HEK293 (cell line): ENCODE measurements around the gene HOTAIR.

Experiments
- CTCF ChIA-PET: fragments of 350-600 bp; formaldehyde crosslinking; extraction: SDS; loops from one replicate; lab custom pipeline; 2021; ENCODE audit warnings: antibody characterized with exemption; lab: Yijun Ruan, JAX
- POLR2A ChIA-PET: fragments of 300-600 bp; formaldehyde crosslinking; extraction: SDS; loops from one replicate; lab custom pipeline; 2020; ENCODE audit warnings: antibody characterized with exemption, inconsistent platforms; lab: Yijun Ruan, JAX
- H3K27ac ChIP-seq: fragments of 200-500 bp; sonication (Bioruptor generic); 2 replicates; pipeline ENCODE4 v1.5.1; 2014; ENCODE audit warnings: low read depth, low read length, control low read depth, inconsistent platforms; ENCODE audit errors: extremely low read depth
- H3K36me3 ChIP-seq, 2 experiments: fragments of 200-500 bp in 1 of 2; sonication (Bioruptor generic) in 1 of 2; 1 replicate in 1 of 2; 2 replicates in 1 of 2; pipeline ENCODE4 v1.5.1; 2014 to 2017; ENCODE audit warnings: inconsistent platforms in 2 of 2, low read length in 2 of 2; ENCODE audit not compliant: control insufficient read depth in 2 of 2, insufficient read depth in 1 of 2
- H3K4me1 ChIP-seq: fragments of 200-500 bp; sonication (Bioruptor generic); 2 replicates; pipeline ENCODE4 v1.5.1; 2014; ENCODE audit warnings: mild to moderate bottlenecking, low read length, inconsistent platforms; ENCODE audit not compliant: control insufficient read depth, insufficient read depth
- H3K4me3 ChIP-seq: 2 replicates; pipeline ENCODE4 v1.5.1; 2011; ENCODE audit warnings: low read depth, mild to moderate bottlenecking, control low read depth, low read length, moderate library complexity
- H3K9me3 ChIP-seq: fragments of 200-500 bp; sonication (Bioruptor generic); 2 replicates; pipeline ENCODE4 v1.5.1; 2014; ENCODE audit warnings: low read depth, low read length, inconsistent platforms; ENCODE audit not compliant: control insufficient read depth, insufficient read depth
- AEBP2 ChIP-seq: fragments of 450-650 bp; formaldehyde crosslinking; IDR thresholded peaks from 2 replicates; pipeline ENCODE4 v1.5.1; 2016; ENCODE audit warnings: missing biosample characterization, missing genetic modification characterization, borderline replicate concordance
- GFI1B ChIP-seq: fragments of 450-650 bp; formaldehyde crosslinking; IDR thresholded peaks from 2 replicates; pipeline ENCODE4 v1.5.1; 2016; ENCODE audit warnings: missing biosample characterization, missing genetic modification characterization
- GLI4 ChIP-seq: fragments of 450-650 bp; formaldehyde crosslinking; IDR thresholded peaks from 2 replicates; pipeline ENCODE4 v1.5.1; 2016; ENCODE audit warnings: missing biosample characterization, missing genetic modification characterization
- KLF17 ChIP-seq: fragments of 450-650 bp; formaldehyde crosslinking; IDR thresholded peaks from 2 replicates; pipeline ENCODE4 v1.5.1; 2016; ENCODE audit warnings: missing biosample characterization, missing genetic modification characterization
- PRDM1 ChIP-seq: fragments of 450-650 bp; formaldehyde crosslinking; IDR thresholded peaks from 2 replicates; pipeline ENCODE4; 2016; ENCODE audit warnings: missing biosample characterization, missing genetic modification characterization
- REST ChIP-seq: fragments of 450-650 bp; formaldehyde crosslinking; IDR thresholded peaks from 2 replicates; pipeline ENCODE4 v1.5.1; 2016; ENCODE audit warnings: missing biosample characterization, missing genetic modification characterization
- ZBTB26 ChIP-seq: fragments of 450-650 bp; formaldehyde crosslinking; optimal IDR thresholded peaks from 2 replicates; pipeline ENCODE3; 2016; ENCODE audit warnings: missing biosample characterization, mild to moderate bottlenecking, missing genetic modification characterization
- ZFP3 ChIP-seq: fragments of 450-650 bp; formaldehyde crosslinking; IDR thresholded peaks from 2 replicates; pipeline ENCODE4 v1.5.1; 2016; ENCODE audit warnings: low read depth, missing biosample characterization, missing genetic modification characterization
- ZNF157 ChIP-seq: fragments of 450-650 bp; formaldehyde crosslinking; IDR thresholded peaks from 2 replicates; pipeline ENCODE4 v1.5.1; 2016; ENCODE audit warnings: missing biosample characterization, missing genetic modification characterization
- ZNF2 ChIP-seq: fragments of 450-650 bp; formaldehyde crosslinking; IDR thresholded peaks from 2 replicates; pipeline ENCODE4 v1.5.1; 2016; ENCODE audit warnings: missing biosample characterization, missing genetic modification characterization
- ZNF223 ChIP-seq: fragments of 450-650 bp; formaldehyde crosslinking; IDR thresholded peaks from 2 replicates; pipeline ENCODE4 v1.5.1; 2016; ENCODE audit warnings: missing biosample characterization, missing genetic modification characterization
- ZNF433 ChIP-seq: fragments of 450-650 bp; formaldehyde crosslinking; IDR thresholded peaks from 2 replicates; pipeline ENCODE4 v1.5.1; 2016; ENCODE audit warnings: missing biosample characterization, missing genetic modification characterization, low read depth
- ZNF555 ChIP-seq: fragments of 450-650 bp; formaldehyde crosslinking; conservative IDR thresholded peaks from 2 replicates; pipeline ENCODE4 v1.5.1; 2017; ENCODE audit warnings: missing biosample characterization, mild to moderate bottlenecking, missing genetic modification characterization, inconsistent platforms
- ZNF704 ChIP-seq: fragments of 450-650 bp; formaldehyde crosslinking; IDR thresholded peaks from 2 replicates; pipeline ENCODE4 v1.5.1; 2016; ENCODE audit warnings: missing biosample characterization, missing genetic modification characterization

Gene HOTAIR

GRCh38 chr12:53927220-53928029 lies 47.3 kb downstream of the HOTAIR start:
- Histone ChIP-seq H3K9me3 (no peaks in the 10 kb centered on the region), H3K36me3 (no peaks in the 10 kb centered on the region), H3K4me1 (no peaks in the 10 kb centered on the region), H3K27ac (no peak overlapping the region), H3K4me3 (no peak overlapping the region)
- no peak for TF ChIP-seq REST (tag by site-specific recombination)
- no peak for TF ChIP-seq ZNF157 (tag by site-specific recombination)
- no peak for TF ChIP-seq AEBP2 (tag by site-specific recombination)
- no peak for TF ChIP-seq ZNF704 (tag by site-specific recombination)
- TF ChIP-seq ZNF223 (tag by site-specific recombination): no peak
- no peak for TF ChIP-seq ZFP3 (tag by site-specific recombination)
- TF ChIP-seq GFI1B (tag by site-specific recombination): no peak
- TF ChIP-seq ZNF2: no peak
- no peak for TF ChIP-seq ZNF433 (tag by site-specific recombination)
- no peak for TF ChIP-seq ZNF555 (tag by site-specific recombination)
- no peak for TF ChIP-seq PRDM1 (tag by site-specific recombination)
- TF ChIP-seq ZBTB26: no peak
- no peak for TF ChIP-seq GLI4
- no peak for TF ChIP-seq KLF17 (tag by site-specific recombination)
- CTCF ChIA-PET: interaction anchor here (0.6 to 1.3 kb wide), 4 partner anchors 11 to 380 kb away, joined by 3 to 5 read pairs (median 4); no protein-coding TSS in a partner anchor
- POLR2A ChIA-PET: interaction anchor here (3.4 kb wide), 1 partner anchor 11 kb away, joined by 12 read pairs; the partner anchor contains the start of gene HOXC13
